B cell (primary cell): Measurements from ENCODE around the gene C4A. TPM values are rescaled to one million over a fixed set of nuclear protein-coding genes. Genes with fewer than 3 reads are reported as not detected.

Source experiments
- ATAC-seq: fragments of 200-7000 bp; cut with Tn5 transposase; one replicate; pipeline ENCODE4 v1.10.0; 2021; ENCODE audit warnings: low read depth, mild to moderate bottlenecking, moderate number of reproducible peaks, moderate library complexity
- CTCF ChIA-PET: fragments of 350-600 bp; sonication (Branson Sonifier 250); formaldehyde crosslinking; loops from one replicate; lab custom pipeline; 2021; ENCODE audit warnings: antibody characterized with exemption, inconsistent platforms; lab: Charles Lee
- POLR2A ChIA-PET: fragments of 350-600 bp; sonication (Branson Sonifier 250); formaldehyde crosslinking; loops from one replicate; lab custom pipeline; 2021; ENCODE audit warnings: antibody characterized with exemption; lab: Charles Lee
- DNase-seq: peaks from one replicate; pipeline ENCODE4 v3.0.0; 2013
- H2AFZ ChIP-seq: 2 replicates; pipeline ENCODE4 v1.6.1; 2012; ENCODE audit warnings: mild to moderate bottlenecking, low read depth, low read length; ENCODE audit not compliant: insufficient read depth, poor library complexity, severe bottlenecking
- H3K27ac ChIP-seq, 2 donors: 1 replicate in 1 of 2; 2 replicates in 1 of 2; pipeline ENCODE4 v1.5.1; 2012 to 2013; ENCODE audit warnings: low read length in 2 of 2, mild to moderate bottlenecking in 2 of 2, moderate library complexity in 1 of 2
- H3K27me3 ChIP-seq, 4 experiments: fragments of 200-600 bp in 1 of 4; sonication (generic) in 1 of 4; replicated peaks in 1 of 4; 1 replicate in 2 of 4; 2 replicates in 2 of 4; pipeline versions ENCODE4 v1.6.1 to v1.7.0; 2013 to 2016; ENCODE audit warnings: low read length in 3 of 4, mild to moderate bottlenecking in 2 of 4, mixed read lengths in 1 of 4, moderate library complexity in 1 of 4; ENCODE audit not compliant: insufficient read depth in 4 of 4, control insufficient read depth in 3 of 4; ENCODE audit errors: control extremely low read depth in 1 of 4
- H3K36me3 ChIP-seq, 2 experiments: replicated peaks in 1 of 2; 1 replicate in 1 of 2; 2 replicates in 1 of 2; pipeline versions ENCODE4 v1.6.1 to v1.7.1; 2013; ENCODE audit warnings: low read length in 1 of 2; ENCODE audit not compliant: insufficient read depth in 2 of 2, control insufficient read depth in 1 of 2; ENCODE audit errors: control extremely low read depth in 1 of 2, extremely low read depth in 1 of 2
- H3K4me1 ChIP-seq, 2 donors: fragments of 200-600 bp in 1 of 2; sonication (generic) in 1 of 2; 1 replicate in 1 of 2; 2 replicates in 1 of 2; pipeline versions ENCODE4 v1.5.1 to v1.6.1; 2013 to 2017; ENCODE audit warnings: low read length in 2 of 2; ENCODE audit not compliant: control insufficient read depth in 2 of 2, insufficient read depth in 2 of 2
- H3K4me2 ChIP-seq: replicated peaks from 2 replicates; pipeline ENCODE3; 2012; ENCODE audit warnings: mild to moderate bottlenecking, low read depth, low read length; ENCODE audit not compliant: poor library complexity, severe bottlenecking
- H3K4me3 ChIP-seq, 5 experiments: fragments of 200-600 bp in 1 of 5; sonication (generic) in 1 of 5; 1 replicate in 3 of 5; 2 replicates in 2 of 5; pipeline versions ENCODE4 v1.5.1 to v1.7.0; 2011 to 2016; ENCODE audit warnings: low read length in 4 of 5, mild to moderate bottlenecking in 4 of 5, low read depth in 2 of 5, control low read depth in 1 of 5, moderate library complexity in 1 of 5; ENCODE audit not compliant: insufficient read depth in 1 of 5; ENCODE audit errors: control extremely low read depth in 1 of 5, extremely low read depth in 1 of 5
- H3K79me2 ChIP-seq: fragments of 200-600 bp; sonication (generic); one replicate; pipeline ENCODE4 v1.6.0; 2016; ENCODE audit warnings: low read length; ENCODE audit not compliant: control insufficient read depth, insufficient read depth
- H3K9ac ChIP-seq: fragments of 200-600 bp; sonication (generic); 2 replicates; pipeline ENCODE4 v1.6.1; 2017; ENCODE audit warnings: mild to moderate bottlenecking, low read length, moderate library complexity
- H3K9me3 ChIP-seq, 3 donors: one replicate each; pipeline versions ENCODE4 v1.6.1 to v1.7.1; 2013; ENCODE audit warnings: low read length in 2 of 3; ENCODE audit not compliant: control insufficient read depth in 2 of 3, insufficient read depth in 1 of 3; ENCODE audit errors: control extremely low read depth in 1 of 3
- H4K20me1 ChIP-seq: 2 replicates; pipeline ENCODE4 v1.6.0; 2012; ENCODE audit warnings: mild to moderate bottlenecking, low read length; ENCODE audit not compliant: insufficient read depth, control insufficient read depth, poor library complexity, severe bottlenecking
- H3K27ac Mint-ChIP-seq: one replicate; pipeline ENCODE4 v1.8.0; 2021; ENCODE audit warnings: mixed read lengths
- H3K27me3 Mint-ChIP-seq: one replicate; pipeline ENCODE4 v1.8.0; 2021; ENCODE audit warnings: mixed read lengths
- H3K4me1 Mint-ChIP-seq: one replicate; pipeline ENCODE4 v1.8.0; 2021; ENCODE audit warnings: mixed read lengths
- H3K4me3 Mint-ChIP-seq: one replicate; pipeline ENCODE4 v1.8.0; 2021; ENCODE audit warnings: mixed read lengths
- H3K9me3 Mint-ChIP-seq: one replicate; pipeline ENCODE4 v1.8.0; 2022; ENCODE audit warnings: mixed read lengths; ENCODE audit not compliant: insufficient read depth
- EZH2 ChIP-seq: IDR thresholded peaks from 2 replicates; pipeline ENCODE4 v1.6.1; 2012; ENCODE audit warnings: borderline replicate concordance, low read depth, mild to moderate bottlenecking, moderate library complexity, low read length; ENCODE audit not compliant: insufficient read depth, poor library complexity, severe bottlenecking
- WGBS: methylation state at CpG from one replicate; pipeline ENCODE4 v1.1.5; 2013; ENCODE audit warnings: missing lambda C conversion rate; ENCODE audit not compliant: insufficient coverage; 5-methylcytosine and 5-hydroxymethylcytosine counted together
- intact Hi-C: fragments of 100-400 bp; cut with micrococcal nuclease; formaldehyde crosslinking; loops from one replicate; pipeline ENCODE4 v1.10.0; 2022
- polyA plus RNA-seq: library from polyadenylated mRNA; depleted of rRNA; stranded (reverse); fragments of >200 nt; gene quantifications from 2 replicates; pipeline ENCODE4 v1.2.3, GENCODE V29; 2012
- total RNA-seq, 2 donors: library from RNA; stranded (reverse); fragments of 120-200 nt in 1 of 2; gene quantifications; 1 replicate in 1 of 2; 2 replicates in 1 of 2; pipeline versions ENCODE4 v1.2.3 to v1.2.4, GENCODE V29; 2013 to 2022
- TF ChIP-seq, protein P1 (sequence below): fragments of 200-600 bp; IDR thresholded peaks from one replicate; pipeline ENCODE4 v1.8.0; 2022; ENCODE audit warnings: antibody characterized with exemption, mild to moderate bottlenecking

Gene C4A
- total and polyA plus RNA-seq, 2 donors (not counting 1 experiment from before 2014, with no cell fraction given), result 9.9 to 10.5 TPM

DNA sequence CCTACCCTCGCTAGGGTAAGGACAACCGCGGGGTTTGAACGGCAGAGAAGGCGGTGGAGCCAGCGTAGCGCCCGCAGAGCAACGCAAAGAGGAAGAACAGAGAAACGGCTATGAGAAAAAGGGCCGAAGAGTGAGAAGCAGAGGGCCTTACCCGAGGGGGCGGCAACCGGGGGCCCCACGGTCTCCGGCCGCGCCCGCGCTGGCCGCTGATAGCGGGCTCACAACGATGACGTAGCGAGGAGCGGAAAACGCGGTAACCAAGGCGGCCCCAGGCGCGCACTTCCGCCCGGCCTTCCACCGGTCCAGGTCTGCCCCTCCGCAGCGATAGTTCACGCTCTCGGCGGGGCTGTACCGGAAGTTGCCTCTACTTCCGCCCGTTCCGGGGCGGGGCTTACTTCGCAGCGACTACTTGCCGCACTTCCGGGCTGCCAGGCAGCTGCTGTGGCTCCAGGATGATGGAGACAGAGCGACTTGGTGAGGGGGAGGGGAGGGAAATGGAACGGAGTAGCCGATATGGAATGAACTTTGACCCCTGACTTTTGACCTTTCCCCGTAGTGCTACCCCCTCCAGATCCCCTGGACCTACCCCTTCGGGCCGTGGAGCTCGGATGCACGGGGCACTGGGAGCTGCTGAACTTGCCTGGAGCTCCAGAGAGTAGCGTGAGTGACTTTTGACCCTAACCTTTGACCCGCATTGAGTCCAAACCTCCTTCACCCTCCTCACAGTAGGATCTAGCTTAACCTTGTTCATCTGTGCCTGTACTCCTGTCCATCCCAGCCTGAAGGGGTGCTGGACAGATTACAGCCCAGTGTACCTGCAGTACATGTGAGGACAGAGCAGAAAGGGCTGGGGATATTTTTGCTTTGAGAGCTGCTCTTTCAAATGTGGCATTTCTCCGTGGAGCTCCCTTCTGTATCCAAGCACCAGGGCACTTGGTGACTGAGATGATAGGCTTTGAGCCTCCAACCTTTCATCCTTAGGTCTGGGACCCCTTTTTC lies 22.8 kb upstream of the C4A start, which contains the start of the genes NELFE and SKIC2:
TSS of gene NELFE (minus strand) at position 231 of the 999 bp plus-strand sequence. CDS start 525 bp downstream, outside the sequence.
TSS of gene SKIC2 (plus strand) at position 435 of the 999 bp plus-strand sequence. CDS start at position 453, 18 bp downstream.
- POLR2A ChIA-PET, result interaction anchor here (0.6 to 1.6 kb wide), 8 partner anchors 8 to 977 kb away, joined by 3 to 24 read pairs (median 3); partner anchors contain the start of genes BAG6, DXO and EHMT2
- Mint-ChIP-seq H3K27me3 (no peaks in the 10 kb centered on the region), H3K9me3 (no peaks in the 10 kb centered on the region)

More for the DNA sequence above, 22.8 kb upstream of the C4A start, which contains the start of the genes NELFE and SKIC2:
- TF ChIP-seq, protein P1, sequence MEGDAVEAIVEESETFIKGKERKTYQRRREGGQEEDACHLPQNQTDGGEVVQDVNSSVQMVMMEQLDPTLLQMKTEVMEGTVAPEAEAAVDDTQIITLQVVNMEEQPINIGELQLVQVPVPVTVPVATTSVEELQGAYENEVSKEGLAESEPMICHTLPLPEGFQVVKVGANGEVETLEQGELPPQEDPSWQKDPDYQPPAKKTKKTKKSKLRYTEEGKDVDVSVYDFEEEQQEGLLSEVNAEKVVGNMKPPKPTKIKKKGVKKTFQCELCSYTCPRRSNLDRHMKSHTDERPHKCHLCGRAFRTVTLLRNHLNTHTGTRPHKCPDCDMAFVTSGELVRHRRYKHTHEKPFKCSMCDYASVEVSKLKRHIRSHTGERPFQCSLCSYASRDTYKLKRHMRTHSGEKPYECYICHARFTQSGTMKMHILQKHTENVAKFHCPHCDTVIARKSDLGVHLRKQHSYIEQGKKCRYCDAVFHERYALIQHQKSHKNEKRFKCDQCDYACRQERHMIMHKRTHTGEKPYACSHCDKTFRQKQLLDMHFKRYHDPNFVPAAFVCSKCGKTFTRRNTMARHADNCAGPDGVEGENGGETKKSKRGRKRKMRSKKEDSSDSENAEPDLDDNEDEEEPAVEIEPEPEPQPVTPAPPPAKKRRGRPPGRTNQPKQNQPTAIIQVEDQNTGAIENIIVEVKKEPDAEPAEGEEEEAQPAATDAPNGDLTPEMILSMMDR, result no peak
- no peak for TF ChIP-seq EZH2
- Histone ChIP-seq H4K20me1 (no peaks in the 10 kb centered on the region), H3K36me3 (peaks cover 3 to 57% of the 10 kb centered on the region in 2 experiments), H3K9me3 (no peaks in the 10 kb centered on the region), H3K27ac (peak within 1 kb of the TSS; percentile 84 to 91), H3K4me1 (peaks cover 16 to 23% of the 10 kb centered on the region in 2 donors), H2AFZ (peak within 1 kb of the TSS; percentile 95), H3K9ac (peak within 1 kb of the TSS; percentile 97), H3K27me3 (no peaks in the 10 kb centered on the region), H3K79me2 (peaks cover 44% of the 10 kb centered on the region), H3K4me3 (peak within 1 kb of the TSS; percentile 88 to 98 (median 91)), H3K4me2 (peak within 1 kb of the TSS; percentile 93)
- intact Hi-C loops, result loop anchor here (1.0 to 5.0 kb wide), 8 partner anchors 13 to 557 kb away; partner anchors contain the start of genes AGPAT1, DXO, MICA and PRRC2A
- DNase-seq (peak; percentile 99), ATAC-seq (peak; percentile 98)
- CTCF ChIA-PET, result interaction anchor here (0.6 to 1.5 kb wide), 6 partner anchors 9 to 278 kb away, joined by 3 to 10 read pairs (median 4); partner anchors contain the start of genes DXO, LY6G5C and NEU1
- Mint-ChIP-seq H3K27ac (peak within 1 kb of the TSS; percentile 96), H3K4me3 (peak within 1 kb of the TSS; percentile 96), H3K4me1 (peaks cover 30% of the 10 kb centered on the region)
- under 1% methylated on average over 57 of the region's 59 CpGs for WGBS
